Suppressor macrophage treated with lipopolysaccharide for 4 hours (primary cell): ENCODE measurements around the gene SPTBN1.

ENCODE experiments used
- DNase-seq: peaks from one replicate; pipeline ENCODE4 v3.0.0-alpha.2; 2020

The SPTBN1 gene

DNA sequence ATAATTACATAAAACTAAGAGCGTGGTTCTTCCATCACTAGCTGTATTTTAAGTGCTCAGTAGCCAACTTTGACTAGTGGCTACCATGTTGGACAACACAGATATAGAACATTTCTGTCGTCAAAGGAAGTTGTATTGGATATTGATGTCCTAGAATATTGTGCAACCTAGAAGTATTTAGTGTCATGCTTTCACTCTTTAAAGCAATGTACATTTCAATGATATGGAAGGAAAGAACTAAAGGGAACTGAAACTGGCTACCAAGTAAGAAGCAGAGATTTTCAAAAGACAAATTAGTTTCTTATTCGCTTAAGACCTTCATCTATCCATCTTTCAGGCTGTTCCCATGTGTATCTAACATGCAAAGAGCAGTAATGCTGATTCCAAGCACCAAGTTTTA is 182.0 kb downstream of the SPTBN1 start:
- peak; percentile 75 for DNase-seq

- no peak for DNase-seq
Measured at GRCh38 chr2:54638774-54639187, 182.7 kb downstream of the SPTBN1 start.

GRCh38 chr2:54639609-54640008 is 183.5 kb downstream of the SPTBN1 start:
- DNase-seq, result no peak

DNA sequence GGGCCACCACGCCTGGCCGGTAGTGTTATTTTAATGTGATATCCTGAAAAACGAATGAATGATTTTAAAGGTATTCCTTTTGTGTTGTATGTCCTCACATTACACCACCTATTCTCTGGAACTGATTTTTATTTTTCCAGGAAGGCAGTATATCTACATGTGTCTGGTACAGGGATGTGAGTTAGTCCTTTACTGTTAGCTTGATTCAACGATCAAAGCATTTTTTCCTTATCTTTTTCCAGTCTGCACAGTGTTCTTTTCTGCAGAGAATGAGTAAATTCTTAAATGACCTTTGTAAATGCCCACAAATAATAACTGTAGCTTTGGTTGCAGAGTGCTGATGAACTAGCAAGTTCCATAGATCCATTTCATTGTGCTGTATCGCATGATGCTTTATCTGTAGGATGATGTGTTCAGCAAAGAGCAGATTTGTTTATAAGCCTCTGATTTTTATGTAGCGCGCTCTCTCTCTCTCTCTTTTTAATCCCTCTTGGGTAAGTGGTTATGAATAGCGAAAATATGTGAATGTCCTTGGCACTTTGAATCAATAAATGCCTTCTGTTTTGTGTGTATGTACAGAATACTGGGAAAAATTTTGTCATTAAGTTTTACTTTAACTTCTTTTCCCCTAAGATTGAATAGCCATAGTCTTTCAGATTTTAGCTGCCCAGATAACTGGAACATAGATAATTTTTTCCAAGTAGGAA is 184.9 kb downstream of the SPTBN1 start:
- no peak for DNase-seq

- no peak for DNase-seq
Measured at GRCh38 chr2:54641988-54642387, 185.9 kb downstream of the SPTBN1 start.

DNA sequence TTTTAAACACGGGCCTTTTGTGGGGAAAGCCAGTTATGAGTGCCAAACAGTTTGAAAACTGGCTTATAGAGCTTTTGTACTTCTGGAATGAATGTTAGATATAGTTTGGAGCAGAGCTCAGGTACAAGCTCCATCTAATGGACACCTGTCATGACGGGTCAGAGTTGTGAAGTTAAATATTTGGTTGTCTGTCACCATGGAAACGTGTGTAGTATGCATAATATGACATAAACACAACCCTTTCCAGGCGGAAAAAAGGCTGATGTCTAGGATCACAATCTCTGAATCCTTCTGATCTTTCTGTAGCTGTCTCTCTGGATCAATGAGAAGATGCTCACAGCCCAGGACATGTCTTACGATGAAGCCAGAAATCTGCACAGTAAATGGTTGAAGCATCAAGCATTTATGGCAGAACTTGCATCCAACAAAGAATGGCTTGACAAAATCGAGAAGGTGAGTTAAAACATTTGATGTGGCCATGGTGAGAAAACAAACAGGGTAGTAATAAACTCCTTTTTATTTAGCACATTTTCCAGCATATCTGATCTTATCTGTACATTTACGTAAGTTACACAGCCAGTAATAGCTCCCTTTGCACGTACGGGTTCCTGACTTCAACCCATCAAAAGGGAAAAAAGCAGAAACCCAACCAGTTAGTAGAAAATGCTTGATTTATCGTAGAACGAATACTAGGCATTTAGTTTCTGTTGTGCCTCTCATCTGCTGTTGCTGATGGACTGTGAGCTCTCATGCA is 186.7 kb downstream of the SPTBN1 start:
- DNase-seq, result no peak

GRCh38 chr2:54644236-54644635 is 188.1 kb downstream of the SPTBN1 start:
- no peak for DNase-seq

- no peak for DNase-seq
Measured at GRCh38 chr2:54646170-54646927, 190.2 kb downstream of the SPTBN1 start.

DNA sequence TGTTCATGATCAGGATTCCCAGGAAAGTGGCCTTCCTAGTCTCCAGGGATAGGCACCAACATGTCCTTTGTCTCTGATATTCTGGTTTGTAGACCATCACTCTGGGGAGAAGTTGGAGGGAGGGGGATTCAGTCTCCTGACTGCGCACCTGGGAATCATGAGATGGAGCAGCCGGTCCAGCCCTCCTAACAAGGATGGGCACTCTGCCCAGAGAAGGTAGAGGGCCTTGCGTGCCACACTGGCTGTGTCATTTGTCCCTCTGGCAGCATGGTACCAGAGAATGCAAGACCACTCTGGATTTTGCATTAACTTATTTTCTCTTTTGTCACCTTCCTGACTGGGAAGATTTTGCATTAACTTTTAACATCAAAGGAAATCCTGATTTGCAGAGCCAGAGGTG is 192.1 kb downstream of the SPTBN1 start:
- no peak for DNase-seq

DNA sequence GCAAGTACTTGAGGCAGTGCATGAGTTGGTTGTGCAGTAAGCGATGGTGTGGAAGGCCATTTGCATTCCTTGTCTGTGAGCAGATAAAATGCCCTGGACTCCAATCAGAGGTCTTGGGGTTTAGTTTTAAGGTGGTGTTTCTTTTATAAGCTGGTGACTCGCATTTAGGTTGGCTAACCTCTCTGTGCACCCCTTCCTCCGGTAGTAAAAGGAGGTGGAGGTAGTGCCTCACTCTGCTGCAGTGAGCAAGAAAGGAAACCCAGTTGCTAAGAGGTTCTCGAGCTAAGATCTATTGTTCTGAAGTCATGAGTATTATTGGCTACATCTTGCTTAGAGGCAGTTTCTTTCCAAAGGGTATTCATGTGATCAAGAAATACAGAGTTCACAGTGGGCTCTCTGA is 193.1 kb downstream of the SPTBN1 start:
- DNase-seq, result no peak

- DNase-seq, result no peak
Measured at GRCh38 chr2:54649633-54650032, 193.5 kb downstream of the SPTBN1 start.

- no peak for DNase-seq
Measured at GRCh38 chr2:54650612-54651011, 194.5 kb downstream of the SPTBN1 start.

- DNase-seq, result no peak
Measured at GRCh38 chr2:54651291-54651690, 195.2 kb downstream of the SPTBN1 start.

DNA sequence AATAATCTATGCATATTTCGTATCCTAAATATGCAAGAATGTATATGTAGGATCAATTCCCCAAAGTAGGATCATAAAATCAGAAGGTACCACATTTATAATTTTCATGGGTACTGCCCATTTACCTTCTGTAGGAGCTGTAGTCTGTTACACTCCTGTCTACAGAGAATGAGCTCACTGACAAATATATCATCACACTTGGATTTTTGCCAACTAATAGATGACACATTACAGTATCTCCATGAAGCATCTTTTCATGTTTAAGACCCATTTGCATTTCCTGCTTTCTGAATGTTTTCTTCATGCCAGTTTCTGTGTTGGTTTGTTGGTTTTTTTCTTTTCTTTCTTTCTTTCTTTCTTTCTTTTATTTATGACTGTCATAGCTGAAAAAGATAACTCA is 196.4 kb downstream of the SPTBN1 start:
- no peak for DNase-seq

- DNase-seq, result no peak
Measured at GRCh38 chr2:54653572-54654204, 197.6 kb downstream of the SPTBN1 start.

DNA sequence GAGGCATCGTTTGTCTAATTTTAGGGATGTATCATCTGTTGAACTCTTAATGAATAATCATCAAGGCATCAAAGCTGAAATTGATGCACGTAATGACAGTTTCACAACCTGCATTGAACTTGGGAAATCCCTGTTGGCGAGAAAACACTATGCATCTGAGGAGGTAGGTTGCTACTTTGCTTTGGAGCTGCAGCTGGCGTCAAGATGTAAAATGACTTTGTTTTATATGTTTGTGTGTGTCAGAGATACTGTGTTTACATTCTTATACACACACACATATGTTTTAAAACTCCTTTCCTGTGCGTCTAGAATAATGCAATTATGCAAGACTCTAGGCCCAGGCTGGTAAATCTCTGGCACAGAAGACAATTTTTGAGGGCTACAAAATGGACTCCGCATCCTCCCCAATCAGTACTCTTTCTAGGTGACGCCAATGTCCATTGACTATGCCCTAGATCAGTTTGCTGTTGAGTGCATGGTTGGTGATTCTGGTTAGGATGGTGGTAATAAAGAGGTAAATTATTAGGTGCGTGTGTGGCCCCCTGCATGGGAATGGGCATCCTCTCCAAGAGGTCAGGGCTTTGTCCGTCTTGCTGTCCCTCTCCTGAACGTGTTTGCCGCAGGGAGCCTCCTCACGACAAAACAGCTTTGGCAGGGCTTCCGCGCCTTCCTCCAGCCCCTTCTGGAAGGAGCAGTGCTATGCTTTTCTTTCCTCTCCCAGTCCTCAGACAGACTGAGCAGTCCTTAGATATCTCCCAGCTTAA is 199.1 kb downstream of the SPTBN1 start:
- no peak for DNase-seq

GRCh38 chr2:54656863-54657262 is 200.7 kb downstream of the SPTBN1 start:
- no peak for DNase-seq

- peak; percentile 69 for DNase-seq
Measured at GRCh38 chr2:54657664-54658083, 201.5 kb downstream of the SPTBN1 start.

- no peak for DNase-seq
Measured at GRCh38 chr2:54658564-54659071, 202.5 kb downstream of the SPTBN1 start.

GRCh38 chr2:54659527-54659926 is 203.4 kb downstream of the SPTBN1 start:
- DNase-seq, result no peak

DNA sequence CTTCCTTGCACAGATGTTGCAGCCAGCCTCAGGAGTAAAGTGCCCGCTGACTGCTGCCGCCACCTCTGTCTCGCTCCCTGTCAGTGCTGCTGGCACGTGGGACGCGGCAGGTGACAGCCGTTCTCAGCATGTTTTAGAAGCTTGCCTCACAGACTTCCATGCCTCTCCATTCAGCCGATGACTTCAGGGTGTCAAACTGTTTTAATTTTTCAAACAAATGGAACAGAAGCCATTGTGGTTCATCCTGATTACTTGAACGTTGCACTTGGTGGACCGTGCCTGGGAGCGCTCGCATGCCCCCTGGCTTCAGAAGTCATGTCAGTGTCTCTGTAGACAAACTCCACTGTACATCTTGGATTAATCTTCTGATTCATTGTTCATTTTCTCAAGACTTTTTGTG is 204.6 kb downstream of the SPTBN1 start:
- DNase-seq, result no peak

GRCh38 chr2:54663424-54664030 is 207.4 kb downstream of the SPTBN1 start:
- no peak for DNase-seq
